Prostate gland (tissue), 2 donors: Measurements from ENCODE around the gene TMTC1.

Experiments used
- CTCF ChIP-seq, 4 experiments: fragments of 200-600 bp in 2 of 4; fragments of 450-650 bp in 2 of 4; sonication (generic) in 2 of 4; IDR thresholded peaks; 1 replicate in 3 of 4; 2 replicates in 1 of 4; pipeline ENCODE4 v1.5.1; 2016 to 2019; ENCODE audit warnings: antibody characterized with exemption in 4 of 4, mild to moderate bottlenecking in 2 of 4, moderate library complexity in 2 of 4
- POLR2A ChIP-seq: fragments of 450-650 bp; IDR thresholded peaks from one replicate; pipeline ENCODE4 v1.6.1; 2016; ENCODE audit warnings: antibody characterized with exemption, mild to moderate bottlenecking

- no peak for TF ChIP-seq CTCF (IDR thresholded peaks at IDR 0.05)
- TF ChIP-seq POLR2A = no peak
Measured at GRCh38 chr12:29700761-29701481, 82.8 kb downstream of the TMTC1 start.
